PFSK-1 (cell line): Measurements from ENCODE around the gene SPTBN1.

Experiments
- FOXP2 ChIP-seq: optimal IDR thresholded peaks from 2 replicates; pipeline ENCODE3; 2011; ENCODE audit warnings: borderline replicate concordance, control low read depth, inconsistent platforms; ENCODE audit not compliant: insufficient read depth; ENCODE audit errors: extremely low read length, extremely low read depth
- POLR2AphosphoS5 ChIP-seq: IDR thresholded peaks from 2 replicates; pipeline ENCODE4 v1.6.1; 2012; ENCODE audit warnings: low read depth, mild to moderate bottlenecking, control low read depth, low read length, moderate library complexity
- SIN3A ChIP-seq: IDR thresholded peaks from 2 replicates; pipeline ENCODE4 v1.6.1; 2012; ENCODE audit warnings: mild to moderate bottlenecking, low read length, moderate library complexity, borderline replicate concordance; ENCODE audit not compliant: insufficient read depth
- TAF1 ChIP-seq: IDR thresholded peaks from 2 replicates; pipeline ENCODE4 v1.6.1; 2012; ENCODE audit warnings: low read length, control low read depth, borderline replicate concordance; ENCODE audit not compliant: insufficient read depth
- TF ChIP-seq, protein P1 (sequence below), 2 experiments: IDR thresholded peaks; 2 replicates each; pipeline versions ENCODE4 v1.6.1 to v1.8.0; 2011 to 2012; ENCODE audit warnings: low read depth in 2 of 2, low read length in 2 of 2, control low read depth in 1 of 2, inconsistent platforms in 1 of 2, mild to moderate bottlenecking in 1 of 2, moderate library complexity in 1 of 2; ENCODE audit not compliant: insufficient read depth in 1 of 2

SPTBN1 gene

DNA sequence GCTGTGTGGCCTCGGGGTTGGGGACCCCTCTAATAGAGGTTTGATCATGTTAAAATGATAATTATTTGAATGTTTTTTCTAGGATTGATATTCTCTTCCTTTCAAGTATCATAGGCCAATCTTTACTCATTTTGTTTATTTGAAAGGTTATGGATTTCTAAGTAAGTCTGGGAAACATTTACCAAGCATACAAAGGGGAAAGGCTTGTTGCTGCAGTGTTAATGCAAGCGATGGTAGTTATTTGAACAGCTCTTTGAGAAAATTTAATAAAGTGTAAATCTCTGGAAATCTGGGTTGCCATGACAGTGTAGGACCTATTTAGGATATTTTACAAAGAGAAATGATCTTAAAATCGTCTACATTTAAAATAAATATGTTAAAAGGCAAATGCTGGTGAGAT is 56.1 kb downstream of the SPTBN1 start:
- TF ChIP-seq TAF1 = no peak
- no peak for TF ChIP-seq SIN3A
- no peak for TF ChIP-seq POLR2AphosphoS5
- no peak for TF ChIP-seq FOXP2
- TF ChIP-seq, protein P1, sequence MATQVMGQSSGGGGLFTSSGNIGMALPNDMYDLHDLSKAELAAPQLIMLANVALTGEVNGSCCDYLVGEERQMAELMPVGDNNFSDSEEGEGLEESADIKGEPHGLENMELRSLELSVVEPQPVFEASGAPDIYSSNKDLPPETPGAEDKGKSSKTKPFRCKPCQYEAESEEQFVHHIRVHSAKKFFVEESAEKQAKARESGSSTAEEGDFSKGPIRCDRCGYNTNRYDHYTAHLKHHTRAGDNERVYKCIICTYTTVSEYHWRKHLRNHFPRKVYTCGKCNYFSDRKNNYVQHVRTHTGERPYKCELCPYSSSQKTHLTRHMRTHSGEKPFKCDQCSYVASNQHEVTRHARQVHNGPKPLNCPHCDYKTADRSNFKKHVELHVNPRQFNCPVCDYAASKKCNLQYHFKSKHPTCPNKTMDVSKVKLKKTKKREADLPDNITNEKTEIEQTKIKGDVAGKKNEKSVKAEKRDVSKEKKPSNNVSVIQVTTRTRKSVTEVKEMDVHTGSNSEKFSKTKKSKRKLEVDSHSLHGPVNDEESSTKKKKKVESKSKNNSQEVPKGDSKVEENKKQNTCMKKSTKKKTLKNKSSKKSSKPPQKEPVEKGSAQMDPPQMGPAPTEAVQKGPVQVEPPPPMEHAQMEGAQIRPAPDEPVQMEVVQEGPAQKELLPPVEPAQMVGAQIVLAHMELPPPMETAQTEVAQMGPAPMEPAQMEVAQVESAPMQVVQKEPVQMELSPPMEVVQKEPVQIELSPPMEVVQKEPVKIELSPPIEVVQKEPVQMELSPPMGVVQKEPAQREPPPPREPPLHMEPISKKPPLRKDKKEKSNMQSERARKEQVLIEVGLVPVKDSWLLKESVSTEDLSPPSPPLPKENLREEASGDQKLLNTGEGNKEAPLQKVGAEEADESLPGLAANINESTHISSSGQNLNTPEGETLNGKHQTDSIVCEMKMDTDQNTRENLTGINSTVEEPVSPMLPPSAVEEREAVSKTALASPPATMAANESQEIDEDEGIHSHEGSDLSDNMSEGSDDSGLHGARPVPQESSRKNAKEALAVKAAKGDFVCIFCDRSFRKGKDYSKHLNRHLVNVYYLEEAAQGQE (IDR thresholded peaks at IDR 0.05; ENCODE audit: insufficient read depth in 1 of 2, low read depth in 2 of 2, low read length in 2 of 2) = no peak

DNA sequence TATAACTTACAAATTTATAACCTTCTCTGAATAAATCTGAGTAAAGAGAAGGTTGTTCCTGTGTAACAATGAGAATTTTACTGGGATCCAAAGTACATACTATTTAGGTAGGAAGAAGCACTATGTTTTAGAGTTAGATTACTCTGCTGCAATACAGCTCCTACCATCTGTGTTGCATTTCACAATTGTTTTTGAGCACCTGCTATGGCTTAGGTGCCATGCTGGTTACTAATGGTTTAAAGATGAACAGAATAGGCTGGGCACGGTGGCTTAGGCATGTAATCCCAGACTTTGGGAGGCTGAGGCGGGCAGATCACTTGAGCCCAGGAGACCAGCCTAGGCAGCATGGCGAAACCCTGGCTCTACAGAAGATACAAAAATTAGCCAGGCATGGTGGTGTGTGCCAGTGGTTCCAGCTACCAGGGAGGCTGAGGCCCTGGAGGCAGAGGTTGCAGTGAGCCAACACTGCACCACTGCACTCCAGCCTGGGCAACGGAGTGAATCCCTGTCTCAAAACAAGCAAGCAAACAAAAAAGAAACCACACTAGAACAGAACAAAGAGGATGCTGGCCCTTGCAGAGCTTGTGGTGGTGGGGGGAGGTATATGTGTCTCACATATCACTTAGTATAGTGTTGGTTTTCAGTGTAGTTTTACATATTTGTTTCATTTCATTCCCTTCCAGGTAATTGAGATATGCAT is 56.7 kb downstream of the SPTBN1 start:
- TF ChIP-seq FOXP2 (no peak), TAF1 (no peak), SIN3A (no peak), POLR2AphosphoS5 (no peak)
- TF ChIP-seq, protein P1 (IDR thresholded peaks at IDR 0.05; ENCODE audit: insufficient read depth in 1 of 2, low read depth in 2 of 2, low read length in 2 of 2) = no peak

DNA sequence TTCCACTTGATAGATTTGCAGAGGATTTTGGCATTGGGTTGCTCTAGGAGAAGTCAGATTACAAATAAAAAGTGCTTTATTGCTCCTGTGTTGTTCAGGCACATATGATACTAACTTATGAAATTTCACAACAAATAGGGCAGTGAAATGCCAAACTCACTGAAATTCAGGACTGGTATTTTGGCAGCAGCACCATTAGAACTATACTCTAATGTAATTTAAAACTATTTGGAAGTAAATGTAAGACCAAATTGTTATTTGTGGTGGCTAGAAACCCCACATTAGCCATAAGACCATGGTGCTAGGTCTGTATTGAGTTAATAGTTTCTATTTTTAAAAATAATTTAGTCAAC is 57.2 kb downstream of the SPTBN1 start:
- TF ChIP-seq POLR2AphosphoS5 = no peak
- no peak for TF ChIP-seq FOXP2
- no peak for TF ChIP-seq SIN3A
- TF ChIP-seq, protein P1 (IDR thresholded peaks at IDR 0.05; ENCODE audit: insufficient read depth in 1 of 2, low read depth in 2 of 2, low read length in 2 of 2) = no peak
- no peak for TF ChIP-seq TAF1

DNA sequence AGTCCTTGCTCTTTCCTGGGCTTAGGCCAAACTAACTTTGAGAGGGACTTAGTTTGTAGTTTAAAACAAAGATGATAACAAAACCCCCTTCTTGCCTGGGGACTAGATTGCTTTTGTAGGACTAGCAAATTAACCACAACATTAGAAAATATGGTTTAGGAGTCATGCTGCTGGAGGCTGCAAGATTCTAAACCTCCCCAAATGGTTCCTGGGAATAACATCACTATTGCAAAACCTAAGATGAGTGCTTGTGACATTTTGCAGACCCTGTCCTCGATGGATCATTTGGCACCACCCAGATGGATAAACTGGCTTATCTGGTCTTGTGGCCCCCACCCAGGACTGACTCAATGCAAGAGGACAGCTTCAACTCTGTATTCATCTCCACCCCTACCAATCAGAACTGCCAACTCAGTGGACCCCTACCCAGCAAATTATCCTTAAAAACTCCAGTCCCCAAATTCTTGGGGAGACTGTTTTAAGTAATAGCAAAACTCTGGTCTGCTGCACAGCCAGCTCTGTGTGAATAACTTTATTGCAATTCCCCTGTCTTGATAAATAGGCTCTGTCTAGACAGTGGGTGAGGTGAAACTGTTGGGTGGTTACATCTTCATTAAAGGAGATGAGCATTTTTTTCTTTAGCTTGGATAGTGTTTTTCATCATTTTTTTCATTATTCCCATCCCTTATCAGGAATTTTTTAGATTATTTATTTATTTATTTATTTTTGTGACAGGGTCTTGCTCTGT is 58.9 kb downstream of the SPTBN1 start:
- TF ChIP-seq, protein P1 (IDR thresholded peaks at IDR 0.05; ENCODE audit: insufficient read depth in 1 of 2, low read depth in 2 of 2, low read length in 2 of 2) = no peak
- TF ChIP-seq SIN3A (no peak), TAF1 (no peak), POLR2AphosphoS5 (no peak), FOXP2 (no peak)
